ENCODE results near the gene ZBTB7C.

ZBTB7C gene

DNA sequence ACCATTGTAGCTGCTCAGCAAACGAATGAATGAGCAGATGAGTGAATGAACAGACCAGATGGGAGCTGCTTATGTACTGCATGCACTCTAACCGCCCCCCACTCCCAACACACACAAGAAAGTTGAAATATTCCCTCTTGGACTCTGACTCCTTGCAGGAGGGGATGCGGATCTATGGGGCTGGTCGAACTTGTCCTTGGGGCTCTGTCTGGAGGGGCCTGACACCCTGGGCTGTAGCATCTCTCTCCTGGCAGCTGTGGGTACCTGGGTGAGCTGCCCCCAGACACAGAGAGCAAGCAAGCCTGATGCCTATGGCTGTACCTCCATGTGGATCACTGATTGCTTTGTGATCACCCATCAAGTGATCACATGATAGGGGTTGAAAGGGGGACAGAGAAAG, 286.4 kb downstream of the ZBTB7C start:
- no peaks in the 10 kb centered on the region for H3K36me3 Mint-ChIP-seq
- H3K27me3 Mint-ChIP-seq = peaks cover 38% of the 10 kb centered on the region
- H3K9me3 Mint-ChIP-seq = no peaks in the 10 kb centered on the region
- DNase-seq = no peak
- H3K27ac Mint-ChIP-seq = no peak overlapping the region
- CTCF ChIA-PET = no interaction called here
- no peaks in the 10 kb centered on the region for H3K4me1 Mint-ChIP-seq
- H3K4me3 Mint-ChIP-seq = no peak overlapping the region

DNA sequence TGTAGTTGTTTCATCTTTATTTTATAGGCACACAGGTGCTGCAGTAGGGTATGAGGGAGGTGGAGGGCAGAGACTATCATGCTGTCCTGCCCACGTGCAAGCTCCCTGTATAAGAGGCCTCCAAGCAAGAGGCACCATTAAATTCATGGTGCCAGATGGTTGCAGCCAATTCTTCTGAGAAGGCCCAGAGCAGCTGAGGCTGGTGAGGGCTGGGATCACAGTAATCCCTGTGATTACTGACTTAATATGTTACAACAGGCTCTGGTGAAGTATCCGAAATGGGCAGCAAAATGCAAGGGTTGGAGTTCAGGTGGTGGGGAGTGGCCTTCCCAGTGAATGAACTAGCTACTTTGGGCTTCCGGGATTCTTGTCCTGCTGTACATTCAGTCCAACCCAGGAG, 286.8 kb downstream of the ZBTB7C start:
- Mint-ChIP-seq H3K27ac (no peak overlapping the region), H3K4me1 (no peaks in the 10 kb centered on the region), H3K36me3 (no peaks in the 10 kb centered on the region), H3K27me3 (peaks cover 33% of the 10 kb centered on the region), H3K9me3 (no peaks in the 10 kb centered on the region), H3K4me3 (no peak overlapping the region)
- DNase-seq = no peak
- CTCF ChIA-PET = no interaction called here

DNA sequence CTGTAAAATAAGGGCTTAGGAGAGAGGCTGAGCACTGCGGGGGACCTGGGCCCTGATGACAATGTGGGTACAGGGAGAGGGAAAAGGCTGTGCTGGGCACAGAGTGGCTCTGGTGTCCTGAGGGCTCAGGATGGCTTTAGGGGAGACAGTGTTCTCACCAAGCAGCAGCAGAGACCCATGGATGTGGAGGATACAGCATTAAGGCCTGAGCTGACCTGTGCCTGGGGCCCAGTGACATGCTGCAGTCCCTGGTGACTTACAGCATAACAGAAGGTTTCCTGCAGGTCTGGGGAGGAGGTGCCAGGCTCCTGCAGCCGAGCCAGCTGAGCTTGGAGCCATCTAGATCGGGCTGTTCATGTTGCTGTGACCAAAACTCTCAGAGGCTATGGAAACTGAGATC, 287.4 kb downstream of the ZBTB7C start:
- peaks cover 27% of the 10 kb centered on the region for H3K27me3 Mint-ChIP-seq
- CTCF ChIA-PET = no interaction called here

DNA sequence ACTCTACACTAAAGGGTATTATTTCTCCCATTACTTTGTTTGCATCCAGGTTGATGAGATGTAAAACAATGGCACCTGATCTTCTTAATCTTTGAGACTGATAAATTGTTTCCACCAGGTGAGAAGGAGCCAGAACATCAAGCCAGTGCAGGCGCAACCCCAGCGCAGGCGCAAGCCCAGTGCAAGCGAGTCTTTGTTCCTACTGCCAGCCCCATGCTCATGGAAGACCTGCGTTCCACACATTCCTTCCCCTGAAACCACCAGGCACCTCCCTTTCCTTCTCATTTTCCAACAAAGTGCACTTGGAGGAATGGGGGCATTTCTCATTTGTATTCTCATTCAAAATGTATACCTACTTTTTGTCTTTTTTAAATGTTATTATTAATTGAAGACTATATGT, 290.0 kb downstream of the ZBTB7C start:
- Mint-ChIP-seq H3K4me3 (no peak overlapping the region), H3K27me3 (peaks cover 10% of the 10 kb centered on the region), H3K27ac (no peak overlapping the region), H3K9me3 (no peaks in the 10 kb centered on the region), H3K4me1 (no peaks in the 10 kb centered on the region), H3K36me3 (no peaks in the 10 kb centered on the region)
- CTCF ChIA-PET = no interaction called here
- no peak for DNase-seq

More for the DNA sequence above, 287.4 kb downstream of the ZBTB7C start:
- H3K36me3 Mint-ChIP-seq = no peaks in the 10 kb centered on the region
- no peak overlapping the region for H3K27ac Mint-ChIP-seq
- no peaks in the 10 kb centered on the region for H3K4me1 Mint-ChIP-seq
- H3K9me3 Mint-ChIP-seq = no peaks in the 10 kb centered on the region
- no peak for DNase-seq
- no peak overlapping the region for H3K4me3 Mint-ChIP-seq

DNA sequence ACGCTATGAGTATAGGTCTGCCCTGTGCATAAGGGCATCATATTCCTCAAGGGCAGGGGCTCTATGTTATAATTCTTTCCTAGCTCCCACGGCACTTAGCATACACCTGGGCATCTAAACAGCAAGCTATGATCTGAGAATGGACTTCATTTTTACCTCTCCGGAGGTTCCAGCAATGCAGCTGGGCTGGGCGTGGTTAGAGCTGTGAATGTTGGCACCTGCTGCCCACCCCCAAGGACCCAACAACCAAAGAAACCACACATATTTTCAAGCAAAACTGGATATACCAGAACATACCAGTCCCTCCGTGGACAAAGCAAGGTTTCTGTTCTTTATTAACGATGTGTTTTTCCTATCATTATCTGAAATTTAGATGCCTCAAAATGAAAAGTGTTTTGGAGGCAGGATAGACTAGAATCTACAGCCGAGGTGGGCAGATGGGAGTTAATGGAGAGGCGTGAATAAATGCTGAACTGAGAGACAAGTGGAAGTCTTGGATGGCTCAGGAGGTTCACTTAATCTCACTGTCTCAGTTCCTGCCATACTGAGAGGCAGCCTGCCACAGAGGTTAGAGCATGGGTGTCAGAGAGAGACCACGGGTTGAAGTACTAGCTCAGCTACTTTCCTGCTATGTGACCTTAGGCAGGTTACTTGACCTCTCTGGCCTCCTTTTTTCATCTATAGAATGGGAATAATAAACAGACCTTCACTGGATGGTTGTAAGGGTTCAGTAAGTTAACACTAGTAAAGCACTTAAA, 292.1 kb downstream of the ZBTB7C start:
- peaks cover 21% of the 10 kb centered on the region for H3K27me3 Mint-ChIP-seq
- CTCF ChIA-PET = no interaction called here
- H3K36me3 Mint-ChIP-seq = no peaks in the 10 kb centered on the region
- no peak for DNase-seq
- no peak overlapping the region for H3K27ac Mint-ChIP-seq
- H3K4me3 Mint-ChIP-seq = no peak overlapping the region
- H3K4me1 Mint-ChIP-seq = no peaks in the 10 kb centered on the region
- H3K9me3 Mint-ChIP-seq = no peaks in the 10 kb centered on the region

DNA sequence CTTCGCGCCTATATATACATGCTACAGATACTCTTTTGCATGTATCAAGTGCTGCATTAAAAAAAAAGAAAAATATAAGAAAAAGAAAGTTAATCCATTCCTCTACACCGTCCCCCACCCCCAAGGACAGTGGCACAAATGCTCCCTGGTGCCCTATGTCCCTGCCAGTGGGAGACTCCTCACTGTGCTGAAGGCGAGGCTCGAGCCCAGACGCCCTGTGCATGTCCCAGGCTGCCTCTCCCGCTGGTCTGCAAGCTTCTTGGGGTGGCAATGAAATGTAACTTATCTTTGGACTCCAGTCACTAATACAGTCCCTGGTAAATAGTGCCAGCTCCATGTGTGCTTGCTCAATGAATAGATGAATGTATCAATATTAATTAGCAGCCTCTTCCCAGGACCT, 293.2 kb downstream of the ZBTB7C start:
- Mint-ChIP-seq H3K9me3 (no peaks in the 10 kb centered on the region), H3K27me3 (peaks cover 24% of the 10 kb centered on the region), H3K4me1 (no peaks in the 10 kb centered on the region), H3K4me3 (no peak overlapping the region), H3K36me3 (no peaks in the 10 kb centered on the region), H3K27ac (no peak overlapping the region)
- no peak for DNase-seq
- CTCF ChIA-PET = no interaction called here

DNA sequence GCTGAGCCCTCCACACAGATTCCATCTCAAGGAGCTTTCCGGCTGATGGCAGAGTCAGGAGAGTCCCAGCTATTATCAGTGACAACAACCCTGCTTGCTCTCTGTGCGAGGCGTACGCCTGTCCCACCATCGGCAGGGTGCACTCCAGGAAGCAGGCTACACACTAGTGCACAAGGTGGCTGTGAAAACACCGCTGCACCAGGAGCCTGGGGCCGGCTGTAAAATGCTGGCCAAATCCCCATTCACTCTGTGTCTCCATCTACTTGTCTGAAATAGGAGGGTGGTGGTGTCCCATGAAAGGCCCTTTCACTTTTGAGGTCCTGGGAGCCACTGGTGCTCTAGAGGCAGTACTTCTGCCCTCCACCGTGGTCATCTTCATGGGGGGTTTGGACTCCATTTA, 295.5 kb downstream of the ZBTB7C start:
- no peaks in the 10 kb centered on the region for H3K36me3 Mint-ChIP-seq
- H3K9me3 Mint-ChIP-seq = no peaks in the 10 kb centered on the region
- no peak overlapping the region for H3K4me3 Mint-ChIP-seq
- CTCF ChIA-PET = no interaction called here
- no peaks in the 10 kb centered on the region for H3K4me1 Mint-ChIP-seq
- no peak for DNase-seq
- H3K27ac Mint-ChIP-seq = no peak overlapping the region
- H3K27me3 Mint-ChIP-seq = peaks cover 22% of the 10 kb centered on the region

DNA sequence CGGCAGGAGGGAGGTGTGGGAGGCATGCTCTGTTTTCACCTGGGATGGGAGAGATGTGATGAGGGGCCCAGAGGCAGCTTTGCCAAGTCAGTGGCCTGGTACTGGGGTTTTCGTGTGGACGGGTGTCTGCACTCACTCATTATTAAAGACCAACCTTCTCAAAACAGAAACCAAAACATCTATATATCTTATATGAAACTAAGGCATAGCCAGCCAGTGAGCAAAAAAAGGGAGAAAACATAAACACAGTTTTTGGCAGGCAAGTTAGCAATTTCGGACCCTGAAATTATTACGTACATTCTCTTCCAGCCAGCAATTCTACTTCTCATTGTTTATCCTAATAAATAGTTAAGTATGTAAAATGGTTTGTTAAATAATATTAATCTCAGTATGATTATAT, 297.6 kb downstream of the ZBTB7C start:
- H3K4me3 Mint-ChIP-seq = no peak overlapping the region
- no peaks in the 10 kb centered on the region for H3K36me3 Mint-ChIP-seq
- H3K4me1 Mint-ChIP-seq = no peaks in the 10 kb centered on the region
- peaks cover 39% of the 10 kb centered on the region for H3K27me3 Mint-ChIP-seq
- H3K9me3 Mint-ChIP-seq = no peaks in the 10 kb centered on the region
- H3K27ac Mint-ChIP-seq = no peak overlapping the region
- no peak for DNase-seq
- CTCF ChIA-PET = no interaction called here

DNA sequence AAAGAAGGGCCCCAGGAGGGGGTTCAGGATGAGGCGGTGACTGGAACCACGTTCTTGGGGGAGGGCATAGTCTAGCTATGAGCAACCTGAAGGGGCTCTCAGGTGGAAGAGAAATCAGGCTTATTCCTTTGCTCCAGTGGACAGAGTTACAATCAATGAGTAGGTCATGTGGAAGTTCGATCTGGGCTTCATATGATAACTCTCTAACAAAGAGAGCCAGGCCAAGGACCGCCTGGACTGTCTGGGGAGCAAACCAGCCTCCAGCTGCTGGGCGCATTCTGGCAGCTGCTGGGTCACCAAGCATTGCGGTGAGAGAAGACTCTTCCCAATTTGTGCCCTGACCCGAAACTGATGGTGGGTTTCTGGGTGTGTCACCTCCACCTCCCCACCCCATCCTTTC, 298.4 kb downstream of the ZBTB7C start:
- Mint-ChIP-seq H3K27ac (no peak overlapping the region), H3K27me3 (peaks cover 47% of the 10 kb centered on the region), H3K4me1 (no peaks in the 10 kb centered on the region), H3K4me3 (no peak overlapping the region), H3K36me3 (no peaks in the 10 kb centered on the region), H3K9me3 (no peaks in the 10 kb centered on the region)
- no peak for DNase-seq
- CTCF ChIA-PET = no interaction called here

DNA sequence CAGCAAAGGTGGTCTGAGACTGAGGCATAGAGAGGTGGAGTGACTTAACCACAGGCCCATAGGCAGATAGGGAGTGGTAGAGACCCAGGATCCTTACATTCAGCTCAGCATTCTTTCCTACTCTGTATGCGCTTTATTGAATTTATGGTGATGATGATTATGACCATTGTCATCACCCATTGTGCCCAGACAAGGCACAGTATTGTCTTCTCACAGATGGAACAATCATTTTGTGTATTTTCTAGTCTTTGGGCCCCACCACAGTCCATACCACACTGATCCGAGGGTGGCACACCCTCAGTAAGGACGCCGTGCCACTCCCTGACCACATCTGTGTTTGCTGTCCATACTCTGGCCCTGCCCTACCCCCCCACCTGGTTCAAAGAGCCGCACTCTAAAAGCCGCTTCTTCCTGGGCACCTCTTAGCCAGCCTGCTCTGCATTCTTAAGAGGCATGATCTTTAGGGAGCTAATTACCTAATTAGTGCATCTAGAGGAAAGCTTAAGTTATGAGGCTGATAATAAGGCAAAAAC, 299.2 kb downstream of the ZBTB7C start:
- no peak for DNase-seq
- H3K27ac Mint-ChIP-seq = no peak overlapping the region
- CTCF ChIA-PET = no interaction called here
- no peak overlapping the region for H3K4me3 Mint-ChIP-seq
- no peaks in the 10 kb centered on the region for H3K9me3 Mint-ChIP-seq
- no peaks in the 10 kb centered on the region for H3K4me1 Mint-ChIP-seq
- H3K36me3 Mint-ChIP-seq = no peaks in the 10 kb centered on the region
- H3K27me3 Mint-ChIP-seq = peaks cover 52% of the 10 kb centered on the region

DNA sequence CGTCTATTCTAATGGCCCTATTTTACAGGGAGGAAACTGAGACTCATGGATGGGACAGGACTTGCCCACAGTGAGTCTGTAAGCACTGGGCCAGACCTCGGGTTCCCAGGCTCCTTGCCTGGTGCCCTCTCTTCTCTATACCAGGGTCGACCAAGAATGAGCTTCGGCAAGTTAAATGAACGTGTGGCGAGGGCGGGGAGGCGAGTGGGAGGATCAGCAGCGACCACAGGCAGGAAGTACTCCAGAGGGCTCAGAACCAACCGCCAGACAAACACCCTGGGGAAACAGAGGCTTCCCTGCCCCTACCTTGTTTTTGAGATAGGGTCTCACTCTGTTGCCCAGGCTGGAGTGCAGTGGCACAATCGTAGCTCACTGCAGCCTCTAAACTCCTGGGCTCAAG, 301.0 kb downstream of the ZBTB7C start:
- H3K4me1 Mint-ChIP-seq = no peaks in the 10 kb centered on the region
- peaks cover 54% of the 10 kb centered on the region for H3K27me3 Mint-ChIP-seq
- DNase-seq = no peak
- no peak overlapping the region for H3K4me3 Mint-ChIP-seq
- CTCF ChIA-PET = no interaction called here
- no peak overlapping the region for H3K27ac Mint-ChIP-seq
- no peaks in the 10 kb centered on the region for H3K36me3 Mint-ChIP-seq
- H3K9me3 Mint-ChIP-seq = no peaks in the 10 kb centered on the region

DNA sequence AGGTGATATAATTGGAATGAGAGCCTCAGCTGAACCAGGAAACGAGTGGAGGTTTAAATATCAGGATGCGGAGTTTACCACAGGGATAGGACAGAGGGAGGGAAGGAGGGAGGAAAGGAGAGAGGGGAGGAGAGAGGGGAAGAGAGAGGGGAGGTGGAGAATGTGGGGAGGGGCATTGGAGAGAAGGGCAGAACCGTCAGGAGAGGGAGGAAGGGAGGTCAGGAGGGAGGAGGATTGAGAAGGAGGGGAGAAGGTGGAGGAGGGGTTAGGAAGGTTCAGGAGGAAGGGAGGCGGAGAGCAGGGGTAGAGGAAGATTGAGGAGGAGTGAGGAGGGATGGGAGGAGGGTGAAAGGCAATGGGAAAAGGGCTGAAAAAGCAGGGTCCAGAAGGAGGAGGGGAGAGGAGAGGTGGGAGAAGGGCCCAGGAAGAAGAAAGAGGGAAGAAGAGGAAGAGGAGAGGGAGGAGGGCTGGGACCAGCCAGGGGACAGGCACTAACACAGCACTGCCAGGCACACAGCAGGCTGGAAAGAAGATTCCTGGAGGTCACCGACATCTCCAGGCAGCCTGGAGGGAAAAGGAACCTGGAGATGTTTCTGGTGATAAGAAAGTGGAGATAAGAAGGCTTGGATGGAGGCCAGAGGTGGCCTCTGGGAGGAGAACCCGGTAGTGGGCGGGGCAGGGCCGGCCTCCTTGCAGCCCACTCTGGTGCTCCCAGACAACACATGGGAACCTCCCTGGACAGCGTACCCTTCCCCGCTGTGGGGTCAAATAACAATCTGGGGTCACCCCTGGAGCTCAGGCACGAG, 302.0 kb downstream of the ZBTB7C start:
- Mint-ChIP-seq H3K4me1 (no peaks in the 10 kb centered on the region), H3K4me3 (no peak overlapping the region), H3K36me3 (no peaks in the 10 kb centered on the region), H3K27ac (no peak overlapping the region), H3K9me3 (no peaks in the 10 kb centered on the region), H3K27me3 (peaks cover 57% of the 10 kb centered on the region)
- CTCF ChIA-PET = no interaction called here
- DNase-seq = no peak

DNA sequence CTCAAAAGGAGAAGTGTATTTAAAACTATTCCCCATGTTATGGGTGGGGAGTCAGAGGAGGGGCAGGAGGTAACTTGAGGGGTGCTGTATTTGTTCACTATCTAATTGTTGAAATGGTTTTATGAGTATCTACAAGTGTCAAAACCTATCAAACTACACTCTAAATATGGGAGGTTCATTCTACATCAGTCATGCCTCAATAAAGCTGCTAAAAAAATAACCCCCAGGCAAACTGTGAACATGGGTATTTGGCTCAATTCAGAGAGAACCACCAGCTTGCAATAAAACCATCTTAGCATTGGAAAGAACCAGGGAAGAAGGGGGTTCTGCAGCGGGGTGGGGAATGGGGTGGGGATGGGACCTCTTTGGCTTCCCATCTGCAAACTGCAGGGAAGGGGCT, 302.7 kb downstream of the ZBTB7C start:
- DNase-seq = no peak
- no peak overlapping the region for H3K27ac Mint-ChIP-seq
- H3K27me3 Mint-ChIP-seq = peaks cover 56% of the 10 kb centered on the region
- no peaks in the 10 kb centered on the region for H3K4me1 Mint-ChIP-seq
- no peak overlapping the region for H3K4me3 Mint-ChIP-seq
- no peaks in the 10 kb centered on the region for H3K36me3 Mint-ChIP-seq
- CTCF ChIA-PET = no interaction called here
- no peaks in the 10 kb centered on the region for H3K9me3 Mint-ChIP-seq

DNA sequence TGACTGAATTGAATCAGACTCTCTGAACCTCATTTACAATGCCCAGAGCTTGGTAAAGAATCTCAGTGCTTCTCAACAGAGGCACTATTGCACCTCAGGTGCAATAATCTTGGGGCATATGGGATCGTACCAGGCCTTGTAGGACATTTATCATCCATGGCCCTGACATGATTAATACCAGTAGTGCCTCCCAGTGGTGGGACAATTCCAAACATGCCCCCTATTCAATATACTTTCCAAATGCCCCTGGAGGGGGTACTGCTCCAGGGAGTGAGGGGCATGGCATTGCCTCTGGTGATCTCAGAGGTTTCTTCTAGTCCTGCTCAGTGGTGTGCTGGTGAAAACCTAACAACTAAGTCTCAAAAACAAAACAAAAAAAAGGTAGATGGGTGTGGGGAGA, 303.9 kb downstream of the ZBTB7C start:
- no peak overlapping the region for H3K4me3 Mint-ChIP-seq
- no peak overlapping the region for H3K27ac Mint-ChIP-seq
- no peak for DNase-seq
- H3K36me3 Mint-ChIP-seq = no peaks in the 10 kb centered on the region
- peaks cover 51% of the 10 kb centered on the region for H3K27me3 Mint-ChIP-seq
- CTCF ChIA-PET = no interaction called here
- H3K9me3 Mint-ChIP-seq = no peaks in the 10 kb centered on the region
- no peaks in the 10 kb centered on the region for H3K4me1 Mint-ChIP-seq

DNA sequence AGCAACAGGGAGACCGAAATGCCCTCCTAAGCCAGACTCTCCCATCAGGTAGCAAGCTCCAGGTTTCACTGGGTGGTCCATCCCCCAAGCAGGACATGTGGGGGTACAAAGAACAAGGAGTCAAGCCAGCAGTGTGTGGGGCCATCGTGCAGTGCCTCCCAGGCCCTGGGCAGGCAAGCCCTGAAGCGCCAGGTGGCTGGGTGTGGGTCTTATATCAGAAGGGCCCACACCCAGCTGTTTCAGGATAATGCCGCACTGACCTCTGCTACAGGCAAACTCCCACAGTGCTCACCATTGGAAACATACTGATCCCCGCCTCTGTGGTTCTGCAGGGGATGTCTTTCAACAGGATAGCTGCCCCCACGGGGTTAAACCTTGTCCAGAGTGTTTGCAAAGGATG, 304.5 kb downstream of the ZBTB7C start:
- Mint-ChIP-seq H3K36me3 (no peaks in the 10 kb centered on the region), H3K9me3 (no peaks in the 10 kb centered on the region), H3K27me3 (peaks cover 51% of the 10 kb centered on the region), H3K4me3 (no peak overlapping the region), H3K27ac (no peak overlapping the region), H3K4me1 (no peaks in the 10 kb centered on the region)
- CTCF ChIA-PET = no interaction called here
- no peak for DNase-seq

Data from activated naive CD4-positive, alpha-beta T cell treated with anti-CD3 and anti-CD28 coated beads, Interleukin-2, amount 10 ng/mL, durations not matched to agents 7 days and 5 days (primary cell).